GM19240 (cell line): ENCODE results near the gene ANKS1B.

Source experiments
- DNase-seq: peaks from one replicate; pipeline ENCODE4 v3.0.0; 2011; ENCODE audit warnings: low spot score; ENCODE audit not compliant: insufficient read length

The ANKS1B gene

DNA sequence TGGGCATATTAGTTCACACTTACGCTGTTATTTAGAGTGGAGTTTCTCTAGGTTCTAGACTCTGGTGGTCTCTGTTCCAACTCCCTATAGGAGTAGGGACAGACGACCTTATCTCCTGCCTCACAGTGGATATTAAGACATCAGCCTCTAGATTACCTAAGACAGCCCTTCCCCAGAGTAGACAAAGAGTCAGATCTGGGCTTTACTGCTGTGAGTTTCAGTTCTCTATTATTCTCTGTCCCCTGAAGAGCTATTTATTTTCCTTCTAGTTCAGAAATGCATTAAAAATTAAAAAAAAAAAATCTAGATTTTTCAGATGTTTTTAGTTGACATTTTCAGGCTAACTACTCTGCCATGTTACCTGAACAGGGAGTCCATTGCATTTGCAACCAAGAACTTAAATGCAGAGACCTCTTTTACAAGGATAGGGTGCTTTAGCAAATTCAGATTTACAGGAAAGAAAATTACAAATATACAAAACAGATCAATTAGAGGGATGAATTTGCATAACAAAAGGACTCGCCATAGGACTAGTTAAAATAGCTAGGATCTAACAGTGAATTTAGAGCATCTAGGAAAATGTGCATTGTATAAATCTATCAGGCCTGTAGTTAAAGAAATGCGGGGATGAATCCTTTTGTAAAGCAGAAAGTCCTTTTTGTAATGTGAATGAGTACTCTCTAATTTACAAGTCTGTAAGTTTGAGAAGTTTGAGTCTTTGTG is 958.2 kb downstream of the ANKS1B start:
- no peak for DNase-seq

DNA sequence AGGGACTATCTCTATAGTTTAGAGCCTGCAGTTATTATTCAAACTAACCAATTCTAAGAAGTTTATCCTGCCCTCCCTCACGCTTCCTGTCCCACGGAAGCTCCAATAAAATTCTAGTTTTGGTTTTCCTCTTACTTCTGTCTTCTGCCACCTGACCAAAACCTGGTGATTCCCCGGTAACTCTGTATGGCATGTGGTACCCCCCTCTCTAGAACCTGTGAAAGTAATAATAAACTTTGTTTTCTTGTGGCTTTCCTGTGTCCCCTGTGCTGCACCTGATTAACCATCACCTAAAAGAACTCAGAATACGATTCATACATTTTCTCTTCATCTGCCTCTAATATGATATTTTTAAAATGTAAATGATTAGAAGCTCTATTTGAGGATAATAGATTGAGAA is 959.9 kb downstream of the ANKS1B start:
- DNase-seq, result no peak

DNA sequence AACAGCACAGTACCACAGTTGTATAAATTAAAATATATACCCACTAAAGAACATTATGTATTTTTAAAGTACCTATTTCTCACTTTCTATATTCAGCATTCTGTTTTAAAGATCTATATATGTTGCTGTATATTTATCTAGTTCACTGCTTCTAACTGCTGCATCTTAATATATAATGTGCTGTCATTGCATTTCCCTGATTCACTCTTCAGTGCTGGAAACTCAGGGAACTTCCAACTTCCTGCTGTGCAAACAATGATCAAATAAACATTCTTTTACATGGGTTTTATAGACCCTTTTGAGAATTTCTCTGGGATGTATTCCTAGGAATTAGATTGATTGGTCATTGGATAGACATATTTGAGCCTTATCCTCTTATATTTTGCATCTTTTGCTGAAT is 960.5 kb downstream of the ANKS1B start:
- DNase-seq, result no peak

DNA sequence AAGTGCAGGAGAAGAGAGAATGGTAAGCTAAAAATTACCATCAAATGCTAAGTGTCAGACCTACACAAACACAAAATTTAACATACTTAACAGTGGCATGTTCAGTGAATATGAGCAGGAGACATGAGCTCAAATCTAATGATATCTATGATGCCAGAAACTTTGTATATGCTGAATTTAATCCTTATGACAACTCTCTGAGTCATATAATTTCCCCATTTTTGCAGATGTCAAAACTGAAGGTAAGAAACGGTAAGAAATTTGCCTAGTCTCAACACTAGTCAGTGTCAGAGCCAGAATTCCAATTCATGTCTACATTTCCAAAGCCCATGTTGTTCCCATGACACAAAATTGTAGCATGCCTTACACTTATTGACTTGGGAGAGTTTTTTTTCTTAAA is 963.9 kb downstream of the ANKS1B start:
- no peak for DNase-seq

DNA sequence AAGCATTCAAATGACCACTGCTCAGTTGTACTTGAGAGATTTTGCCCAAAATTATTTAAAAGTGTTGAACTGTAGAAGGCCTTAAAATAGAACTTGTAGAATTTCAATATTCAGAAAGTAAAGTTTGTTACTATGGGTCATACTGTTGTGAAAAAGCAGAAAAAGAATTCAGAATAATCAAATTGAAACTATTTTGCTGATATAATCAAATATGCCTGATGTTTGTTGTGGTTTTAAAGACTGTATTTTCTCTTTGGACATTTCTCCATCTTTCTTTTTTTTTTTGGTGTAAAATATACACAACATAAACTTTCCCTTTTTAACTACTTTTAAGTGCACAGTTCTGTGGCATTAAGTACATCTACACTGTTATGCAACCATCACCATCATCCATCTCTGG is 964.9 kb downstream of the ANKS1B start:
- no peak for DNase-seq

DNA sequence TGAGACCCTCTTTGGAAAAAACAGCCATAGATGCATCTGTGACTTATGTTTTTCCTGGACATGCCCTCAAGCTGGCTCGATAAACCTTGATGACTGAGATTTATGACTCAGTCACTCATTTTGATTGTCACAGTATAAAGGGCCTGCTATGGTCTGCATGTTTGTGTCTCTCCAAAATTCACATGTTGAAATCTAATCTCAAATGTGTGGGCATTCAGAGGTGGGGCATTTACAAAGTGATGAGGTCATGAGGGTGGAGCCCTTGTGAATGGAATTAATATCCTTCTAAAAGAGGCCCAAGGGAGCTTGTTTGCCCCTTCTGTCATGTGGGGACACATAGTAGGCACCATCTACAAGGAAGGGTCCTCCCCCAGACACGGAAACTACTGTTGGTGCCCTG is 966.8 kb downstream of the ANKS1B start:
- no peak for DNase-seq

DNA sequence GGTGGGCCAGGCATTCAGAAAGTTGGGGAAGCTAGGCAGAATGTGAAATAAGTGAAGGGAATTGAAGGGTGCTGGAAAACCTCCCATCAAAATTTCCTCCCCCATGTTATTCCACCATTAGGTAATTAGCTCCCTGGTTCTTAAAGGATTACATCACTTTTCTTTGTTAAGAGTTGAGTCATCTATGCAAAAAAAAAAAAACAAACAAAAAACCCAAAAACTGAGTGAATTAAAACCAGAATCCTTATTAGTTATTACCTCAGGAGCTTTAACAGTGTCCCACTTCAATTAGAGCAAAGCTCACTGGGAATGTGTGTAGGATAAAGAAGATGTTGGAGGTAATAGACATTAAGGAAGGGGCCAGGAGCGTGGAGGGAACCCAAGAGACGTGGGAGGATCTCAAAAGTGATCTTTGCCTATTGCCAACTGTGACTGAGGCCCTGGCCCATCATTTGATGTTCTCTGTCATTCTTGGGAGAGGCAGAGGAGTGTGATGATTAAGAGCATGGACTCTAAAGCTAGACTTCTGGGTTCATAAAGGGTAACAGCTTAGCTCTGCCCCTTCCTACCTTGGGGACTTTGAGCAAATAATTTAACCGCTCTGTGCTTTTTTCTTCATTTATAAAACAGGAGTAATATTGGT is 975.0 kb downstream of the ANKS1B start:
- no peak for DNase-seq

DNA sequence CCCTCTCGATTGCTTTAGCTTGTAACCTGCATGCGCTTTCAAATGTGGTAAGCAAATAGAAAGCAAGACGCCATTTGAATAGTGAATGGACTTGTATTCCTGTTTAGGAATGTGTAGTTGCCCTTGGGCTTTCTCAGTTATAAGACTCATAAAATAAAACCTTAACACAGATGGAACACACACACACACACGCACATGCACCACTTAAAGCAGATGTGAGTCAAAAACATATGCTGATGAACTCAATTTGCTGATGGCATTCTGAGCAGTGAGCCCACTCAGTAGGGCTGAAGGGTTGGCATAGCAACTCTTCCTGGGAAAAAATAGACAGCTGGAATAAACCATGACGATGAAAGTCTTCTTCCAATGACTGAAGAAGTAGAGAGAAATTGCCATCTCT is 979.1 kb downstream of the ANKS1B start:
- no peak for DNase-seq

DNA sequence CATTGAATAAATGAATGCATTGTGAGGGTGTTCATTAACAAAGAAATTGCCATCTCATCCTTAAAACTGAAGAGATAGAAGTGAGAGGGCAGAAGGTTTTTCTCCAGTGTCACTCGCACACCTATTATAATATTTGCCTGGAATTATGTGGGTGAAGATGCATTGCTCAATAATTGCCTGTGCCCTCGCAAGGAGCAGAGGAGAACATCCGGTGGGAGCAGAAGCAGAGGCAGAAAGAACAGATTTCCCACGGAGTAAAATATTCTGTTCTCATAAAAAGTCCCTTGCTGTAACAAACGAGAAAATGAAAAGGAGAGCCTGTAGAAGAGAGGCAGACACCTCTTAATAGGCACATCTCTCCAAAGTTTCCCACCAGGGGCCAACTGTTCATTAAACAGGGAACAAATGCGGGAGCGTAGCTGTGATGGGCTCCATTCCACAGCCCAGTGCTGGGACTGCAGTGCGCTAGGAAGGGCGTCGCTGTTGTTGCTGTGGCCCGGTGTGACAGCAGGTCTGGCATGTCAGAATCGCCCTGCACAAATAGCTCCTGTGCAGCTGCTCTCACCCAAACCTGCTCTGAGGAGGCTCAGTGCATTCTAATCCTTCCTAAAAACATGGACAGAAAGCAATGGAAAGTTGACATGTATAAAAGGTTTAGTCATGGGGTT is 979.8 kb downstream of the ANKS1B start:
- DNase-seq, result no peak

DNA sequence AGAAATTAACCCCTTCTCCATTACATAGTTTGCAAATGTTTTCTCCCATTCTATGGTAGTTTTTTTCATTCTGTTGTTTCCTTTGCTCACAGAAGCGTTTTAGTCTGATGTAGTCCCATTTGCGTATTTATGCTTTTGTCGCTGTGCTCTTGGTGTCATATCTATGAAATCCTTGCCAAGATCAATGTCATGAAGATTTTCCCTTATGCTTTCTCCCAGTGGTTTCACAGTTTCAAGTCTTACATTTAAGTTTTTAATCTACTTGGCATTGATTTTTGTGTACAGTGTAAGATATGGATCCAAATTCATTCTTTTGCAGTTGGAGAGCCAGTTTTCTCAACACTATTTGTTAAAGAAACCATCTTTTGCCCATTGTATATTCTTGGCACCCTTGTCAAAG is 982.0 kb downstream of the ANKS1B start:
- DNase-seq, result no peak

DNA sequence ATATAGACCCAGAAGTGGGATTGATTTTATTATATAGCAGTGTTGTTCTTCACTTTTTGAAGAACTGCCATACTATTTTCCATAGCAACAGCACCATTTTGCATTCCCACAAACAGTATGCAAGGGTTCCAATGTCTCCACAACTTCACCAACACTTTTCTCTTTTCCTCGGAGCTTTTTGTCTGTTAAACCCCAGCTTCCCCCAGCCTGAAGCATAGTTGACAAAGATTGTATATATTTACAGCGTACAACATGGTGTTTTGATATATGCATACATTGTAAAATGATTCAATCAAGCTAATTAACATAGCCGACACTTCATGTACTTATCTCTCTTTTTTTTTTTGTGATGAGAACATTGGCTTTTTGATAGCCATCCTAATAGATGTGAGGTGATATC is 982.6 kb downstream of the ANKS1B start:
- no peak for DNase-seq

DNA sequence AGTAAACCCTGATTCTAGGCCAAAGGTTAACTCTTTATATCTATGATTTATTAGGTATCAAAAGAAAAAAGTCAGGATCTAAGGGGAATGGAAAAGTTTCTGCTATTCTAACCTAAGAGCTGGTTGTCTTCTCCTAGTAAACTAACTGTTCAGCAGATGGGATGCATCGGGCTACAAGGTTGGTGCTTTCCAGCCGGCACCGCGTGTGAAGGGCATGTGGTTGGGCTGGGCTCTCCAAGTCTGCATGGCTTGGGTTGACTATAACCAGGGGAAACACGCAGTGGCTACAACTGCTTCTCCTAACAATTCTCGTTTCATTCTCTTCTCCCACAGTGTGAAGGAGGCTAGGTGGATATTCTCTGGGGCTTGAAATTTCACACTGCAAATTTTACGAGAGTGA is 985.2 kb downstream of the ANKS1B start:
- no peak for DNase-seq

DNA sequence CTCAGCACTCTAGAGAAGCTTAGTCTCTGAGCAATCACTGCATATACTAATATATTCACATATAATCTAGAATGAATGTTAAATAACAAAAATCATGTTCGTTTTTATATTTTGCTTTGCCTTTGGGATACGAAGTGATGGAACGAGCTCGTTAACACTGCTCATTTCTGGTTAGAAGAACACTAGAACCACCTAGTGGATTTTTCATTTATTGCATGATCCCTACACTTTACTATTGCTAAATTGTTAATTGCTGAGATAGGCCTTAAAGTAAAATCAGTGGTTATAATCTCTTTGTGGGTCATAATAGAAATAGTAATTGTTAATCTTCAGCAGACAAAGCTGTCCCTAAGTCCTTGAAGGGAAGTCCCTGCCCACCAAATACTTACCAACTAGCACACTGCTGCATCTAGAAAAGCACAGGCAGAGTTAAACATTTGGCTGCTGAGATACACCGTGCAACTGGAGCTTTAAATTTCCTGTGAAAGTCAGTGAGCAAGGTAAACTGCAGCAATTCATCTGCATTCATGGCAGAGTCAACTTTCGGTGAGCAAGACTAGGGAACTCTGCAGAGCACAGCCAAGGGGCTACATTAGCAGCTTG is 985.9 kb downstream of the ANKS1B start:
- DNase-seq, result peak; percentile 6

DNA sequence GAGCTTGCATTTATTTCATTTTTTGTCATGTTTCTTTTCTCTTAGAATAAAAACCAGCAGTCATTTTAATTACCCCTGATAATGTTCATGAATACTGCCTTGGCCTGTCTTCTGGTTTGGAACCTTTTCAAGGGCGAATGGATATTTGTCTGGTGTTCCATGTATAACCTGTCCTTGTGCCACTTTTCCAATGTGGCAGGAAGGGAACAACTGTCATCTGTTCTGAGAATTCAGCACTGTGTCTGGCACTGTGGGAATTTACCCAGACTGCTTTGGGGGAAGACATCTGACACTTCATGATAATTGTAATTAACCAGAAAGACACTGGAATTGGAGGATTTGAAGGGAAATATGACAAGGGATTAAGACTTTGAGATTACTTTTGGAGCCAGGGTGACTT is 986.8 kb downstream of the ANKS1B start:
- no peak for DNase-seq

DNA sequence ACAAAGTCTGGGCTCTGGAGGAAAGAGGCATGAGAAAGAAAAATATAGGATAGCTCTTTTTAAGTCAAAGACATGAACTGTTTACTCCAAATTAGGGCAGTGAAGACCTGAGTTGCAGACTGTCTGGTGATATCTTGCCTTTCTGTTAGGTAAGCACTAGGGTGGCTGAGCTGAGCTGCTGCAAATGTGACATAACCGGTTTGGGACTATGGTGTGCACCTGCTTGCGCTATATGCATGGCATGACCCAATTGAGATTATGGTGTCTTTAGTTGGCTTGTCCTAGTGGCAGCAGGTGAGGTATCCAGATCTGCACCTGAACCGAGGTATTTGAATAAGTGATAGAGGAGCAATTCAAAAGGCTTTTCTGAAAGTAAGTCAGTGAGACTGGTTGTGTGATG is 994.1 kb downstream of the ANKS1B start:
- no peak for DNase-seq

DNA sequence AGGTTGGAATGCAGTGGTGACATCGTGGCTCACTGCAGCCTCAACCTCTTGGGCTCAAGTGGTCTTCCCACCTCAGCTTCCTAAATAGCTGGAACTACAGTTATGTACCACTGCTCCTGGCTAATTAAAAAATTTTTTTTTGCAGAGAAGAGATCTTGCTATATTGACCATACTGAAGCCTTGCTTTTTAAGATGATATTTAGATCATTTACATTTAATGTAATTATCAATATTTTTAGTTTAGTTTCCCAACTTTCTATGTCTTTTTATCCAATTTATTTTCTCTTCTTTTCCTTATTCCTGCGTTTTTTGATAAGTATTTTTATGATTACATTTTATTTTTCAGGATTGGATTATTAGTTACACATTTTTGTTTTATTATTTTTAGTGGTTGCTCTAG is 999.6 kb downstream of the ANKS1B start:
- DNase-seq, result no peak

DNA sequence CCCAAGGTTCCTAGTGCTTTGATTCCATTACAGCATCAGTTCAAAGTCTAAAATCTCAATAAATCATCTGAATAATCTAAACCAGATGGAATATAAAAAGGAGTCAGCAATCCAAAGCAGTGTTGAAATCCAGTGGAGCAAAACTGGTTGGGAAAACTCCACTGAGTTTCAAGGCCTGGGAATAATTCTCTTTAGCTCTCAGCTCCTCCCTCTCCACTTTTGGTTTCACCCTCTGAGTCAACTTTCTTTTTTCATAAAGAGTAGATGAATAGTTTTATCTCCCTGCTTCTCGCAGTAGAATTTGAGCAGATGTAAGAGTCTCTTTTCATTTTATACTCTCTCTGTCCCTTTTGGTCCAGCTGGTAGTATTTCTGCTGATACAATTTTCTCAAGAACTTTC is 1001.1 kb downstream of the ANKS1B start:
- no peak for DNase-seq

DNA sequence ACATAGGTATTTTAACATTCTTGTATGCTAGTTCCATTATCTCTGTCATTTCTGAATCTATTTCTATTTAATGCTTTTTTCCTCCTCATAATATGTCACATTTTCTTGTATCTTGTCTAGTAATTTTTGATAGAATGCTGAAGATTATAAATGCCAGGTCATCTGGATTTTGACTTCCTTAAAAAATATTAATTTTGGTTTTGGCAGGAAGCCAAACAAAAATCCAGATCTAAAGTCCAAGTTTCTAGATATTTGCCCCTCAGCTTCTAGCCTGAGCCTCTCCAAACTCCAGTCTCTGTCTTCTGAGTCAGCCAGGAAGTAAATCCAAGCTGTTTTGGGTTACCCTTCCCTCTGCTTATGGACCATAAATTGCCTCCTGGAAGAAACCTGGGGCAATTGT is 1004.2 kb downstream of the ANKS1B start:
- DNase-seq, result no peak

DNA sequence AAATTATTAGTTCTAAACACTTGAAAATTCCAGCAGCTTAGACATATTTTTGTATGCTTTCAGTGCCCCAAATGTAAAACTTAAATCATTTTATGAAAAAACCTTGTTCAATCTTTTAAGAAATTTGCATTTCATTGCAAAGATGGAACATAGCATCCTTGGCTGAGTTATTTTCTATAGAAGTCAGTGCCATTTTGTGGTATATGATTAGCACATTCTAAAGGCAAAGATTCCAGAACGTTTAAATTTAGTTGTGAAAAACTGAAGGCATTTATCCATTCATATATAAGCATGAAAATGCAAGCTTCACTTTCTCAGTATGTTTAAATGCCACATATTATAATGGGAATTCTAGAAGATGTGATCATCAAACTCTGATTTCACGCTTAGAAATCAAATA is 1007.5 kb downstream of the ANKS1B start:
- no peak for DNase-seq

DNA sequence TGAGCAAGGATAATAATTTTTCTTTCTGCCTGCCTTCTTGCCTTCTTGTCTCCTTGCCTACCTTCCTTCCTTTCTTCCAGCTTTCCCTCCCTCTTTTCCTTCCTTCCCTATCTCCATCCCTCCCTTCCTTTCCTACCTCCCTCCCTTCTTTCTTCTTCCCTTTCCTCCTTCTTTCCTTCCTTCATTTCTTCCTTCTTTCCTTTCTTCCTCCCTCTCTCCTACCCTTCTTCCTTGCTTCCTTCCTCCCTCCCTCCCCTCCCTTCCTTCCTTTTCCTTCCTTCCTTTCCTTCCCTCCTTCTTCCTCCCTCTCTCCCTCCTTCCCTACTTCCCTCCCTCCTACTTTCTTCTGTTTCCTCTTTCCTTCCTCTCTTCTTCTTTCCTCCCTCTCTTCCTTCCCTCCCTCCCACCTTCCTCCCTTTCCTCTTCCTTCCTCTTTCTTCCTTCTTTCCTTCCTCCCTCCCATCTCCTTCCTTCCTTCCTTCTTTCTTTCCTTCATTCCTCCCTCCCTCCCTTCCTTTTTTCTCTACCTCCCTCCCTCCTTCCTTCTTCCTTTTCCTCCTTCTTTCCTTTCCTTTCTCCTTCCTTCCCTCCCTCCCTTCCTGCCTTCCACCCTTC is 1009.9 kb downstream of the ANKS1B start:
- no peak for DNase-seq

DNA sequence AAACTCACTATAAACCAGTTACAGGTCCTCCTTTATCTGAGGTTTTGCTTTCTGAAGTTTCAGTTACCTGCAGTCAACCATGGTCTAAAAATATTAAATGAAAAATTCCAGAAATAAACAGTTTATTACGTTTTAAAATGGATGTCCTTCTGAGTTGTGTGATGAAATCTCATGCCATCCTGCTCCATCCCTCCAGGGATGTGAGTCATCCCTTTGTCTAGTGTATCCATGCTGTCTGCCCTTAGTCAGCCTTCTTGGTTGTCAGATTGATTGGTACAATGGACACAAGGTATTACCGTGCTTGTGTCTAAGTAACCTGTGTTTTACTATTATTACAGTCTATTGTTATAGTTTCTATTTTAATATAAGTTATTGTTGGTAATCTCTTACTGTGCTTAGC is 1011.3 kb downstream of the ANKS1B start:
- DNase-seq, result no peak

DNA sequence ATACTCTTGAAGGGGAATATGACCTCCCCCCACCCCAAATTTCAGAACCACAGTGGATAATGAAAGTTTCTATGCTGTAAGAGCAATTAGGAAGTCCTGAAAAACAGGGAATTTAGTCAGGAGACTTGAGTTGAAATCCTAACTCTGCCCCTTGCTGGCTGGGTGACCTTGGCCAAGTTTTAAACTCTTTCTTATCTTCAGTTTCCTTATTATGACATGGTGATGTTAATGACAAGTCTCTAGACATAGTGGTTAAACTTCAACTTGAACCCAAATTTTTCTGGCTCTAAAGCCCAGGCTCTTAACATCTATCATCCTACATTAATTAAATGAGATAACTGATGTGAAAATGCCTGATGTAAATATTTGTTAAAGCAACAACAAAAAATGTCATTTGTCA is 1013.8 kb downstream of the ANKS1B start:
- no peak for DNase-seq
